SK-MEL-5 (cell line): Measurements from ENCODE around the gene SAP30L. TPM values are rescaled to one million over a fixed set of nuclear protein-coding genes. Genes with fewer than 3 reads are reported as not detected.
A peak's percentile ranks its signal among the peaks of the same experiment; 100 is the strongest.

Experiments used
- DNase-seq: peaks from one replicate; pipeline ENCODE4 v3.0.0-alpha.2; 2016; ENCODE audit warnings: low read depth, low spot score
- in situ Hi-C: cut with HindIII; loops from 2 replicates; pipeline ENCODE4 v1.10.0; 2016; ENCODE audit warnings: low sequenced_read_pairs, high pct_unique_total_duplicates, low pct_unique_long_range_greater_than_20kb
- total RNA-seq: library from RNA; depleted of rRNA; stranded (reverse); fragments of >200 nt; shearing (Covaris generic); gene quantifications from 2 replicates; pipeline ENCODE4 v1.2.3, GENCODE V29; 2014

SAP30L gene
- total RNA-seq, 1 experiment from 2014 or later = 21.1 TPM

- in situ Hi-C loops = no loop called here
- DNase-seq = no peak
Measured at GRCh38 chr5:154474396-154475334, 28.9 kb downstream of the SAP30L start.

- in situ Hi-C loops = no loop called here
- DNase-seq = no peak
Measured at GRCh38 chr5:154475591-154476353, 30.0 kb downstream of the SAP30L start.

- no peak for DNase-seq
- in situ Hi-C loops = no loop called here
Measured at GRCh38 chr5:154476354-154477205, 30.8 kb downstream of the SAP30L start.

- DNase-seq = no peak
- in situ Hi-C loops = no loop called here
Measured at GRCh38 chr5:154477382-154478223, 31.8 kb downstream of the SAP30L start.

- in situ Hi-C loops = no loop called here
Measured at GRCh38 chr5:154478224-154478565, 32.4 kb downstream of the SAP30L start, which contains the start of gene HAND1. HAND1 (minus strand) TSS chr5:154478227; CDS start chr5:154478008, 219 bp downstream.

GRCh38 chr5:154478752-154479159, 33.0 kb downstream of the SAP30L start:
- in situ Hi-C loops = no loop called here
- DNase-seq = no peak

More at GRCh38 chr5:154478224-154478565, 32.4 kb downstream of the SAP30L start, which contains the start of gene HAND1:
- DNase-seq = peak; percentile 29

GRCh38 chr5:154479160-154479943, 33.6 kb downstream of the SAP30L start:
- in situ Hi-C loops = no loop called here
- no peak for DNase-seq

GRCh38 chr5:154479944-154480750, 34.4 kb downstream of the SAP30L start:
- in situ Hi-C loops = no loop called here
- no peak for DNase-seq

- in situ Hi-C loops = no loop called here
- DNase-seq = no peak
Measured at GRCh38 chr5:154480847-154481246, 35.0 kb downstream of the SAP30L start.

GRCh38 chr5:154481584-154482381, 36.0 kb downstream of the SAP30L start:
- in situ Hi-C loops = no loop called here

GRCh38 chr5:154482528-154483449, 37.0 kb downstream of the SAP30L start:
- DNase-seq = no peak
- in situ Hi-C loops = no loop called here

More at GRCh38 chr5:154481584-154482381, 36.0 kb downstream of the SAP30L start:
- DNase-seq = no peak

- in situ Hi-C loops = no loop called here
- DNase-seq = no peak
Measured at GRCh38 chr5:154483654-154484392, 38.0 kb downstream of the SAP30L start.

GRCh38 chr5:154484393-154485095, 38.7 kb downstream of the SAP30L start:
- in situ Hi-C loops = no loop called here
- DNase-seq = no peak
